K562 (cell line): ENCODE measurements around the gene CD82.

Experiments used
- PHTF2 ChIP-seq: fragments of 250-450 bp; sonication (Bioruptor Pico); IDR thresholded peaks from 2 replicates; pipeline ENCODE4 v1.5.0; 2021; ENCODE audit warnings: mild to moderate bottlenecking
- POLR2AphosphoS5 ChIP-seq: IDR thresholded peaks from 2 replicates; pipeline ENCODE4 v1.6.1; 2011; ENCODE audit warnings: mild to moderate bottlenecking, low read depth, low read length, moderate library complexity; ENCODE audit not compliant: control insufficient read depth, insufficient read depth
- STAG1 ChIP-seq: sonication (generic); formaldehyde crosslinking; IDR thresholded peaks from 2 replicates; pipeline ENCODE4 v1.5.0; 2020; ENCODE audit warnings: missing genetic modification reagents, borderline replicate concordance
- ZBTB1 ChIP-seq: sonication (generic); formaldehyde crosslinking; IDR thresholded peaks from 2 replicates; pipeline ENCODE4 v1.8.1; 2023; ENCODE audit warnings: missing genetic modification reagents, low read depth, mild to moderate bottlenecking, borderline replicate concordance
- ZNF146 ChIP-seq: IDR thresholded peaks from one replicate; pipeline ENCODE4 v1.6.1; 2018; ENCODE audit warnings: missing compliant biosample characterization; ENCODE audit not compliant: unreplicated experiment
- ZZZ3 ChIP-seq: fragments of 450-650 bp; IDR thresholded peaks from 2 replicates; pipeline ENCODE4 v1.6.1; 2016; ENCODE audit warnings: antibody characterized with exemption, mild to moderate bottlenecking, moderate library complexity
- TF ChIP-seq, protein P1 (sequence below), 3 experiments: IDR thresholded peaks in 2 of 3; conservative IDR thresholded peaks in 1 of 3; 2 replicates each; pipeline ENCODE4 v1.5.1; 2011 to 2012; ENCODE audit warnings: low read length in 3 of 3, mild to moderate bottlenecking in 3 of 3, control low read depth in 2 of 3, improper control_type of control experiment in 1 of 3, inconsistent platforms in 1 of 3, low read depth in 1 of 3, mixed read lengths in 1 of 3, moderate library complexity in 1 of 3; ENCODE audit not compliant: insufficient read depth in 2 of 3

DNA sequence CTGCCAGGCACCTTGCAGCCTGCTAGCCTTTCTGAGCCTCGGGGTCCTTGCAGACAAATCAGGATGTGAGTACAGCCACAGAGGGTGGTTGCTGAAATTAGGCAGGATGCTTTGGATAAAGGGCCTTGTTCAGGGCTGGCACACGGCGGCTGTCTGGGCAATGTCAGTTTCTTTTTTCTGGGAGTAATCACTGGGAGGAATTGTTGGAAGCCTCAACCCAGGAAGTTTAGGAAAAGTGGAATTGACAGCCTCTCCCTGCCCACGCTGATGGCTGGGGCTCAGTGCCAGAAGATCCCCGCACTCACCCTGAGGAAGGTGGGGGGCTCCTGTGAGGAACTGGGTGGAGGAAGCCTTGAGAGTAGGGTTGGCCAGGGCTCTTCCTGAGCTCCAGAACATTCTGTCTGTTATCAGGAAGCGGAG lies 37.4 kb downstream of the CD82 start:
- TF ChIP-seq, protein P1, sequence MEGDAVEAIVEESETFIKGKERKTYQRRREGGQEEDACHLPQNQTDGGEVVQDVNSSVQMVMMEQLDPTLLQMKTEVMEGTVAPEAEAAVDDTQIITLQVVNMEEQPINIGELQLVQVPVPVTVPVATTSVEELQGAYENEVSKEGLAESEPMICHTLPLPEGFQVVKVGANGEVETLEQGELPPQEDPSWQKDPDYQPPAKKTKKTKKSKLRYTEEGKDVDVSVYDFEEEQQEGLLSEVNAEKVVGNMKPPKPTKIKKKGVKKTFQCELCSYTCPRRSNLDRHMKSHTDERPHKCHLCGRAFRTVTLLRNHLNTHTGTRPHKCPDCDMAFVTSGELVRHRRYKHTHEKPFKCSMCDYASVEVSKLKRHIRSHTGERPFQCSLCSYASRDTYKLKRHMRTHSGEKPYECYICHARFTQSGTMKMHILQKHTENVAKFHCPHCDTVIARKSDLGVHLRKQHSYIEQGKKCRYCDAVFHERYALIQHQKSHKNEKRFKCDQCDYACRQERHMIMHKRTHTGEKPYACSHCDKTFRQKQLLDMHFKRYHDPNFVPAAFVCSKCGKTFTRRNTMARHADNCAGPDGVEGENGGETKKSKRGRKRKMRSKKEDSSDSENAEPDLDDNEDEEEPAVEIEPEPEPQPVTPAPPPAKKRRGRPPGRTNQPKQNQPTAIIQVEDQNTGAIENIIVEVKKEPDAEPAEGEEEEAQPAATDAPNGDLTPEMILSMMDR (IDR thresholded peaks at IDR 0.05 in 2 of 3, conservative IDR thresholded peaks at IDR 0.05 in 1 of 3; ENCODE audit: insufficient read depth in 2 of 3, low read depth in 1 of 3, low read length in 3 of 3): no peak
- TF ChIP-seq ZZZ3 (no peak), PHTF2 (CRISPR knock-in tag) (no peak), STAG1 (CRISPR knock-in tag) (no peak), ZNF146 (CRISPR knock-in tag) (no peak), ZBTB1 (CRISPR knock-in tag) (no peak), POLR2AphosphoS5 (no peak)
